Measurements from ENCODE around the gene RPL39L.

- TF ChIP-seq POLR2AphosphoS5 (IDR thresholded peaks at IDR 0.05) (no peak), CTCF (IDR thresholded peaks at IDR 0.05) (no peak), POLR2A (IDR thresholded peaks at IDR 0.05; ENCODE audit: low read depth) (no peak), EP300 (IDR thresholded peaks at IDR 0.05) (no peak)
These were observed 2.4 kb downstream of the RPL39L start for GRCh38 chr3:187136936-187137335.

Measured in esophagus muscularis mucosa (tissue), 4 donors.